PC-9 (cell line): ENCODE measurements around the gene NRXN2.

ENCODE experiments used
- EZH2 ChIP-seq: fragments of 200-600 bp; sonication (generic); IDR thresholded peaks from 2 replicates; pipeline ENCODE4 v1.8.0; 2017; ENCODE audit warnings: antibody characterized with exemption, low read depth
- TF ChIP-seq, protein P1 (sequence below): fragments of 200-600 bp; sonication (generic); conservative IDR thresholded peaks from 2 replicates; pipeline ENCODE4 v1.6.1; 2017; ENCODE audit warnings: mixed run types, antibody characterized with exemption, mild to moderate bottlenecking, moderate library complexity

DNA sequence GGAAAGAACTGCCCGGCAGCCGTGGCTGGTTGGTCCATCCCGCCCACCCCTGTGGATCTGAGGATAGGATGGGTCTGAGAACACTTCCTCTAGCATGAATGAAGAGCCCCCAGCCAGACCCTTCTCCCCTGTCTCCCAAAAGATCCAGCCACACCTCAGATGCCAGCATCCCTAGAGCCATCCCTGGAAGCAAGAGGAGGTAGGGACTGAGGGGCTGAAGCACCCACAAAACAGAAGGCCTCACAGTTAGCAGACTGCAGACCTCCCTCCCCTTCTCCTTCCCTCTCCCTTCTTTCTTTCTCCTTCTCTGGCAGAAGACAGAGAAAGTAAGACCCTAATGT lies 1.7 kb downstream of the NRXN2 start:
- TF ChIP-seq, protein P1, sequence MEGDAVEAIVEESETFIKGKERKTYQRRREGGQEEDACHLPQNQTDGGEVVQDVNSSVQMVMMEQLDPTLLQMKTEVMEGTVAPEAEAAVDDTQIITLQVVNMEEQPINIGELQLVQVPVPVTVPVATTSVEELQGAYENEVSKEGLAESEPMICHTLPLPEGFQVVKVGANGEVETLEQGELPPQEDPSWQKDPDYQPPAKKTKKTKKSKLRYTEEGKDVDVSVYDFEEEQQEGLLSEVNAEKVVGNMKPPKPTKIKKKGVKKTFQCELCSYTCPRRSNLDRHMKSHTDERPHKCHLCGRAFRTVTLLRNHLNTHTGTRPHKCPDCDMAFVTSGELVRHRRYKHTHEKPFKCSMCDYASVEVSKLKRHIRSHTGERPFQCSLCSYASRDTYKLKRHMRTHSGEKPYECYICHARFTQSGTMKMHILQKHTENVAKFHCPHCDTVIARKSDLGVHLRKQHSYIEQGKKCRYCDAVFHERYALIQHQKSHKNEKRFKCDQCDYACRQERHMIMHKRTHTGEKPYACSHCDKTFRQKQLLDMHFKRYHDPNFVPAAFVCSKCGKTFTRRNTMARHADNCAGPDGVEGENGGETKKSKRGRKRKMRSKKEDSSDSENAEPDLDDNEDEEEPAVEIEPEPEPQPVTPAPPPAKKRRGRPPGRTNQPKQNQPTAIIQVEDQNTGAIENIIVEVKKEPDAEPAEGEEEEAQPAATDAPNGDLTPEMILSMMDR, result no peak
- TF ChIP-seq EZH2, result no peak
